ENCODE measurements around the gene ADCY1.

ADCY1 gene

DNA sequence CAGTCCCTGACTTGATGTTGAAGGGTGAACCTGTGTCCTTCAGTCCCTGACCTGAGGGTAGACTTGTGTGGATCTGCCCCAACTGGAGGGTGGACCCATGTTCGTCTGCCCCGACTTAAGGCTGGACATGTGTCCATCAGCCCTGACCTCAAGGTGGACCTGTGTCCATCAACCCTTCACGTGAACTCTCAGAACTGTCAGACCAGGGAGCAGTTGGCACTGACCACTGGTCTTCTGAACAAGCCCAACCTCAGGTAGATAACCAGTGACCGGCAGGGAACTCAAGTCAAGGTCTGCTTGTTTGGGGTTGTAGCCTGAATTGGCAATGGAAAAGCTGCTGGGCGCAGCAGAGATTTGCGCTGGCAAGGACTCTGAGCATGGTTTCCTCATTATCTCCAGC, 96.5 kb downstream of the ADCY1 start:
- DNase-seq (ENCODE audit: low read depth) = no peak
- H3K4me3 ChIP-seq (ENCODE audit: low read length) = no peak overlapping the region
- no peak for TF ChIP-seq CTCF (conservative IDR thresholded peaks at IDR 0.05; ENCODE audit: low read depth, low read length)

GRCh38 chr7:45677311-45677900, 103.2 kb downstream of the ADCY1 start:
- TF ChIP-seq CTCF (conservative IDR thresholded peaks at IDR 0.05; ENCODE audit: low read depth, low read length) = no peak
- H3K4me3 ChIP-seq (ENCODE audit: low read length) = no peak overlapping the region
- DNase-seq (ENCODE audit: low read depth) = no peak

DNA sequence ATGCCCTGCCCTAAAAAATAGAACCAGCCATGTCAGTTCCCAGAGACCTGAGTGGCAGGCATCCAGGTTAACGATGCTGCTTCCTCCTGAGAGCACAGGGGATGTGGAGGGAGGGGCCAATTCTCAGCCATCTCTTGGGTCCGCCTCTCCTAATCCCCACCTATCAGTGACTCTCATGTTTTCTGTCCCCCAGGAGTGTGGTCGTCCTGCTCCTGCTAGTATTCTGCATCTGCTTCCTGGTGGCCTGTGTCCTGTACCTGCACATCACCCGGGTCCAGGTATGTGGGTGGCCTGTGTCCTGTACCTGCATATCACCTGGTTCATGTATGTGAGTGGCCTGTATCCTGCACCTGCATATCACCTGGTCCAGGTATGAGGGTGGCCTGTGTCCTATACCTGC, 105.3 kb downstream of the ADCY1 start:
- H3K4me3 ChIP-seq (ENCODE audit: low read length) = no peak overlapping the region
- DNase-seq (ENCODE audit: low read depth) = no peak
- no peak for TF ChIP-seq CTCF (conservative IDR thresholded peaks at IDR 0.05; ENCODE audit: low read depth, low read length)

- H3K4me3 ChIP-seq (ENCODE audit: low read length) = no peak overlapping the region
- DNase-seq (ENCODE audit: low read depth) = no peak
- no peak for TF ChIP-seq CTCF (conservative IDR thresholded peaks at IDR 0.05; ENCODE audit: low read depth, low read length)
Observed at GRCh38 chr7:45680776-45681175, 106.6 kb downstream of the ADCY1 start.

DNA sequence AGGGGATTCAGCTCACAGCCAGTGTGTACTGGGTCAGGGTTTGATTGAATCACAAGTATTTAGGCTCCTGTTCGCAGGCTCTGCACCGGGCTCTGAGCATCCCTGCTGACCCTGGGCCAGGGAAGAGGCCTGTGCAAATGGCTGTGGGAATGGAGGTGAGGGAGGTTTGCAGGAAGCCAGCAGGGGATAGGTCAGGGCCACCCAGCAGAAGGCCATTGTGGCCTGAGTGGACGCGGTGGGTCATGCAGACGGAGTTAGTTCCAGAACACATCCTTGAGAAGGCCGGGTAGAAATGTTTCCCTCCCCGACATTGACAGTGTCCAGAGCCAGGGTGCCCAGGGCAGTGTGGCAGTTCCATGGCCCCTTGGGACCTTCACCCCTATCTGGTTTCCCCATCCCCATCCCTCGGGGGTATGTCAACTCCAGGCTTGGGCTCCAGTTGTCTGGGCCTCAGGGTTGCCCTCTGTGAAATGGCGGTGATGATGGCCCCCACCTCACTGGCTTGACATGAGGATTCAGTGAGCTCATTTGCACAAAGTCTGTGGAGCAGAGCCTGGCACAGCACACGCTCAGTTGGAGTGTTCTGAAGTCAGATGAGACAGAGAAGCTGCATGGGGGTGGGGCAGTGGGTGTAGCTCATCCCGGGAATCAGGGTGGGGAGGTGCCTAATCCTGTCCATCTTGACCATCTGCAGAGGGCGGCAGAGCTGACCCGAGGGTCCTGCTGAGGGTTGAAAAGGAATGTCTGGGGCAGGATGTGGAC, 107.6 kb downstream of the ADCY1 start:
- DNase-seq (ENCODE audit: low read depth) = no peak
- no peak overlapping the region for H3K4me3 ChIP-seq (ENCODE audit: low read length)
- no peak for TF ChIP-seq CTCF (conservative IDR thresholded peaks at IDR 0.05; ENCODE audit: low read depth, low read length)

GRCh38 chr7:45682358-45682735, 108.2 kb downstream of the ADCY1 start:
- no peak for TF ChIP-seq CTCF (conservative IDR thresholded peaks at IDR 0.05; ENCODE audit: low read depth, low read length)
- no peak overlapping the region for H3K4me3 ChIP-seq (ENCODE audit: low read length)
- no peak for DNase-seq (ENCODE audit: low read depth)
